GM18519 (cell line): Measurements from ENCODE around the gene GUSB.
"Not testable (repeated sequence)": the region's sequence is repeated elsewhere in the genome, so short reads cannot be mapped to it uniquely, and the experiment has no call there.

Experiments used
- ATAC-seq: cut with Tn5 transposase; IDR thresholded peaks from one replicate; pipeline ENCODE4 v1.9.1; 2021; ENCODE audit warnings: mild to moderate bottlenecking, moderate library complexity; ENCODE audit not compliant: unreplicated experiment, low FRiP score

The GUSB gene

DNA sequence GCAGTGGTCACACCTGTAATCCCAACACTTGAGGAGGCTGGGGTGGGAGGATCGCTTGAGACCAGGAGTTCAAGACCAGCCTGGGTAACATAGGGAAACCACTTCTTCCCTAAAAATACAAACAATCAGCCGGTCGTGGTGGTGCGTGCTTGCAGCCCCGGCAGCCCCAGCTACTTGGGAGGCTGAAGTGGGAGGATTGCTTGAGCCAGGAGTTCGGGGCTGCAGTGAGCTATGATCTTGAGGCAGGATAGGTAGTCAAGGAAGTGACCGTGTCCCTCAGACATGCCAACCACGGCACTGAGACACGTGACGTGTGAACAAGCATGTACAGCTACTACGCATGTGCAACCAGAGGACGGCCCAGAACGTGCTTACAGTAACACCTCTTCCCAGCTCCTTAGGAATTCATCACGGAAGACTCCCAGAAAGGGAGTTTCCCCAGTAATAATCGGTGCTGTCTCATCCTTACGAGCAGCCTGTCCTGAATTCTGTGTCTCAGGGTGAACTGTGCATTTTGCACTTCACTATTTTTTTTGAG is 5.3 kb downstream of the GUSB start:
- ATAC-seq: no peak

DNA sequence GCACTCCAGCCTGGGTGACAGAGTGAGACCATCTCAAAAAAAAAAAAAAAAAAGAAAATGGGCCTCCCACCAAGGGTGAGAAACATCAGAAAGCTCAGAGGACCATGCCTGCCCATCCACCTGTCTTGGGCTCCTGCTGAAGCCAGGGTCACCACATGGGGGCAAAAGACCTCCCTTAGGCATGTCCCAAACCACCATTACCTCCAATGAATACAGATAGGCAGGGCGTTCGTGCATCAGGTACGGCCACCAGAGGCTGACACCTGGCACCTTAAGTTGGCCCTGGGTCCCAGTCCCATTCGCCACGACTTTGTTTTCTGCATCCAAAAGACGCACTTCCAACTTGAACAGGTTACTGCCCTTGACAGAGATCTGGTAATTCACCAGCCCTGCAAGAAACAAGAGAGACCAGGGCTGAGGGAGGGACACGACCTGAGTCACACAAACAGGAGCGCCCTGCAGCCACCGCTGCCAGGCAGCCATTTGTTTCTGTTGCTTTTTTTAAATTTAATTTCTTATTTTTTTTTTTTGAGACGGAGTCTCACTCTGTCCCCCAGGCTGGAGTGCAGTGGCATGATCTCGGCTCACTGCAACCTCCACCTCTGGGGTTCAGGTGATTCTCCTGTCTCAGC is 6.1 kb downstream of the GUSB start:
- no peak for ATAC-seq

DNA sequence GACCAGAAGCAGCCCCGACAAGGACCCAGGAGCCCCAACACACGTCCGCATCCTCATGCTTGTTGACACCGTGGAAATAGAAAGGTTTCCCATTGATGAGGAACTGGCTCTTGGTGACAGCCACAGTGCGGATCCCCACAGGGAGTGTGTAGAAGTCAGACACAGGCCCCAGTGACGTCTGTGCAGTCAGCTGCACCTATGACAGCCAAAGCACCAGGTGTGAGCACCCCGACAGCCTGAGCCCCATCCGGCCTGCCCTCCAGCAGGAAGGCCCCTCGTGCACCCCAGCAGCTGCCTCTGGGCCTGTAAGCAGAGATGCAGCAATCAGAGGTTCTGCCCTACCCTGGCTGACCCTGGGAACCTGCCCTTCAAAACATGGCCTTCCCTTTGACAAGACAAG is 7.1 kb downstream of the GUSB start:
- ATAC-seq: no peak

DNA sequence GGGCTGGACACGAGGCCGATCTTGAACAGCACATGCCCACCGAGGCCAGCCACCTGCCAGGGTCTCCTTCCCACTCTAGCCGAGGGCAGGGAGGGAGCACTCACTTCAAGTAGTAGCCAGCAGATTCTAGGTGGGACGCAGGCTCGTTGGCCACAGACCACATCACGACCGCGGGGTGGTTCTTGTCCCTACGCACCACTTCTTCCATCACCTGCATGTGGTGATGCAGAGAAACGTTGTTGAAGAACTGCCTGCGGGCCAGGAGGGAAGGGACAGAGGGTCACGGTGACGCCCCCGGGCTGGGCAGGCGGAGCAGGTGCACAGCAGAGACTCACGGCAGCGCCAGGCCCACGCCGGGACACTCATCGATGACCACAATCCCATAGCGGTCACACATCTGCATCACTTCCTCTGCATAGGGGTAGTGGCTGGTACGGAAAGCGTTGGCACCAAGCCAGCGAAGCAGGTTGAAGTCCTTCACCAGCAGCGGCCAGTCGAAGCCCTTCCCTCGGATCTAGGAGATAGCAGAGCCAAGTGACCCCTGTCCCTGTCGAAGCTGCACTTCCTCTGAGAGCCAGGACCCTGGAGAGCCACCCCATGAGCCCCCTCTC is 7.7 kb downstream of the GUSB start:
- ATAC-seq: no peak

DNA sequence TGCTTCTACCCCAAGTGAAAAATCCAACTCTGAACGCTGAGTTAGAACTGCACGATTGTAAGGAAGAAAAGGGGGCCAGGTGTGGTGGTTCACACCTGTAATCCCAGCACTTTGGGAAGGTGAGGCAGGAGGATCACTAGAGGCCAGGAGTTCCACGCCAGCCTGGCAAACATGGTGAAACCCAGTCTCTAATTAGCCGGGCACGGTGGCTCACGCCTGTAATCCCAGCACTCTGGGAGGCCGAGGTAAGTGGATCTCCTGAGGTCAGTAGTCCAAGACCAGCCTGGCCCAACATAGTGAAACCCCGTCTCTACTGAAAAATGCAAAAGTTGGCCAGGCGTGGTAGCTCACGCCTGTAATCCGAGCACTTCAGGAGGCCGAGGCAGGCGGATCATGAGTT is 9.0 kb downstream of the GUSB start:
- no peak for ATAC-seq

DNA sequence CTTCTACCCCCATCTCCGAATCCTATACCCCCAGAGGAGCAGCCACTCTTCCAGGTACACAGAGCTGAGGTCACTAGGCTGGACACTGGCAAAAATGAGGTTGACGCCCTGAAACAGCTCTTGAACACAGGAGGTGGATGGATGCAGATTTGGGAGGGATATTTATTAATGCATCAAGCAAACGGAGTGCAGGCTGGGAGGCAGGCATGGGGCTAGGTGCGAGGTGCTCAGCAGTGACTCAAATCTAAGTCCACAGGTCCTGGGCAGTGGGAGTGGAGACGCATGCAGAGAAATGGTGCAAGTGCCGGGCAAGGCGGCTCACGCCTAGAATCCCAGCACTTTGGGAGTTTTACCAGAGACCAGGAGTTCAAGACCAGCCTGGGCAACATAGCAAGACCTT is 11.0 kb downstream of the GUSB start:
- ATAC-seq: no peak

DNA sequence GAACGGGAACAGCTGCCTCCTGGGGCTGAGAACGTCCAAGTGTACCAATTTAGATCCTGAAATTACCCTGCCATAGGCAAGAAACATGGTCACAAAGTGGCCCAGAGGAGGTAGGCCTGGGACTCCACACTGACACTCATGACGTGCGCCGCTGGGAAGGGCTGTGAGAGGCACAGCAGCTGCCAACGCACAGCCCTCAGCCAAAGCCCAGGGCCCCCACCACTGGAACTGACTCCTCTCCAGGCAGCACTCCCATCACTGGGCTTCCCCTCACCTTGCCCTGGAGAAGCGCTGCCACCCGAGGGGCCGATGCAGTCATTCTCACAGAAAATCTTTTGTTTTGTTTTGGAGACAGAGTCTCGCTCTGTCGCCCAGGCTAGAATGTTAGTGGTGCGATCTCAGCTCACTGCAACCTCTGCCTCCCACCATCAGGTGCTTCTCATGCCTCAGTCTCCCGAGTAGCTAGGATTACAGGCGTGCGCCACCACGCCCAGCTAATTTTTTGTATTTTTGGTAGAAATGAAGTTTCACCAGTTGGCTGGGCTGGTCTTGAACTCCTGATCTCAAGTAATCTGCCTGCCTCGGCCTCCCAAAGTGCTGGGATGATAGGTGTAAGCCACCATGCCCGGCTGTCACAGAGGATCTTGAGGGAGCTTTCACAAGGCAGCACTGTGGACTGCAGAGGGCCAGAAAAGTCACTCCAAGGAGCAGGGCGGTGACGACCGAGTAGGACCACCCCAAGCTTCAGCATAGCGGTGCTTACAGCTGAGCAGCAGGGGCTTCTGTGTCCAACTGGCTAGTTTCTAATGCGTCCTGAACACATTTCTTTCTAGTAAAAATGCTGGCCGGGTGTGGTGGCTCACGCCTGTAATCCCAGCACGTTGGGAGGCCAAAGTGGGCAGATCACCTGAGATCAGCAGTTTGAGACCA is 13.5 kb downstream of the GUSB start:
- ATAC-seq: no peak

DNA sequence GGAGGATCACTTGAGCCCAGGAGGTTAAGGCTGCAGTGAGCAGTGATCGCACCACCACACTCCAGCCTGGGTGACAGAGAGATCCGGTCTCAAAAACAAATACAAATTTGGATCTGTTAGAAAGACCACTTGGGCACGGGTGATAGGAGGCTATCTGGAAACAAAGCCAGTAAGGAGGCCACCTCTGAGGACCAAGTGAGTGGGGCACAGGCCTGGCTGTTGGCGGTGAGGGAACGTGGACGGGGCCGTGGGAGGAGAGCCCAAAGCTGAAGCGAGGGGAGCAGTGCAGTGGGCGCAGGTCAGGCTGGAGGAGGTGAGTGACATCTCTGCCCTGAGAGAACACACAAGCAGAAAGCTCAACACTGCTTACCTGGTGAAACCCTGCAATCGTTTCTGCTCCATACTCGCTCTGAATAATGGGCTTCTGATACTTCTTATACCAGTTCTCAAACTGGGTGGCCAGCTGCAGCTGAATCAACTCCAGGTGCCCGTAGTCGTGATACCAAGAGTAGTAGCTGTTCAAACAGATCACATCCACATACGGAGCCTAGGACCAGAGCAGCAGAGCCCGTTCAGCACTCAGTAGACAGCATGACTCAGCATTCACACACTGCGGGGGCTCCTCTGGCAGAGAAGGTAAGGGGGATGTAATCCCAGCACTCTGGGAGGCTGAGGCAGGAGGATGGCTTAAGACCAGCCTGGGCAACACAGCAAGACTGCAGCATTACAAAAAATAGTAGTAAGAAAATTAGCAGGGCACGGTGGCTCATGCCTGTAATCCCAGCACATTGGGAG is 14.5 kb downstream of the GUSB start:
- no peak for ATAC-seq

DNA sequence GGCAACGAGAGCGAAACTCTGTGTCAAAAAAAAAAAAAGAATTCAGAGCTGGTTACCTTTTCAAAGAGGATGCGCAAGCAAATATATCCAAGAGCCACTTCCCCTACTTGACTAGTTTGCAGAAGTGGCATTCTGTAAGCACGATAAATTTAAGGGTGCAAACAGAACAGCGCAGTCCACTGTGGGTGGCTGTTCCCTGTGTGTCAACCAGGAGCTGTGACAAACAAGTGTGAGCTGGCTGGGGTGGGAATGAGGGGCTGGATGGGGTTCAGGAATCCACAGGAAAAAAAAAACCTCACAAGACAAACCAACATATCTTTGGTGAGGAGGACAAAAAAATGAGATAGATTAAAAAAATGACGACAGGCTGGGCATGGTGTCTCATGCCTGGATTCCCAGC is 15.9 kb downstream of the GUSB start:
- no peak for ATAC-seq

DNA sequence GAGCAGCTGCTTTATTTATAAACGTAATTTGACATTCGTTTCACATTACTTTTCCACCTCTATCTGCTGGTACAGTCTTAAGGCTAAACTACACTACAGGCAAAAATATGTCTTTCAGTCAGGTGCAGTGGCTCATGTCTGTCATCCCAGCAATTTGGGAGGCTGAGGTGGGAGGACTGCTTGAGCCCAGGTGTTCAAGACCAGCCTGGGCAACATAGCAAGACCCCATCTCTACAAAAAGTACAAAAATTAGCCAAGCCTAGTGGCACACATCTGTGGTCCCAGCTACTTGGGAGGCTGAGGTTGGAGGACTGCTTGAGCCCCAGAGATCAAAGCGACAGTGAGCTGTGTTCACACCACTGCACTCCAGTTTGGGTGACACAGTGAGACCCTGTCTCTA is 17.3 kb downstream of the GUSB start:
- not testable (repeated sequence) for ATAC-seq

DNA sequence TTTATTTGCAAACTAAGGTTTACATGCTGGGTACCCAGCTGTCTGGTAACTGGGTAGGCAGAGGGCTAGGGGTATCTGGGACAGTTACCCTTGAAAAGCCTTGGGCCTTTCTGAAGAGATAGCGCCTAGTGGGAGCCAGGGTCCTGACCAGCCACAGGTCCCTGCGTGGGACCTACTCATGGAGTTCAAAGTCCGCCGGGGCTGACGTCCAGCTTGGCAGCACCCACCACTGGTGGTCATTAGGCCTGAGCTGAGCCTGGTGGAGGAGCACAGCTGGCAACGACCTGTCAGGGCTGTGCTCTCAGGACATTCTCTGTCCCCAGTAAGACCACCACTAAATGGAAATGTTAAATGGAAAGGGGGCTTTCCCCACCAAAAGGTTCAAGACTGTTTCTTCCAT is 20.0 kb downstream of the GUSB start:
- no peak for ATAC-seq

DNA sequence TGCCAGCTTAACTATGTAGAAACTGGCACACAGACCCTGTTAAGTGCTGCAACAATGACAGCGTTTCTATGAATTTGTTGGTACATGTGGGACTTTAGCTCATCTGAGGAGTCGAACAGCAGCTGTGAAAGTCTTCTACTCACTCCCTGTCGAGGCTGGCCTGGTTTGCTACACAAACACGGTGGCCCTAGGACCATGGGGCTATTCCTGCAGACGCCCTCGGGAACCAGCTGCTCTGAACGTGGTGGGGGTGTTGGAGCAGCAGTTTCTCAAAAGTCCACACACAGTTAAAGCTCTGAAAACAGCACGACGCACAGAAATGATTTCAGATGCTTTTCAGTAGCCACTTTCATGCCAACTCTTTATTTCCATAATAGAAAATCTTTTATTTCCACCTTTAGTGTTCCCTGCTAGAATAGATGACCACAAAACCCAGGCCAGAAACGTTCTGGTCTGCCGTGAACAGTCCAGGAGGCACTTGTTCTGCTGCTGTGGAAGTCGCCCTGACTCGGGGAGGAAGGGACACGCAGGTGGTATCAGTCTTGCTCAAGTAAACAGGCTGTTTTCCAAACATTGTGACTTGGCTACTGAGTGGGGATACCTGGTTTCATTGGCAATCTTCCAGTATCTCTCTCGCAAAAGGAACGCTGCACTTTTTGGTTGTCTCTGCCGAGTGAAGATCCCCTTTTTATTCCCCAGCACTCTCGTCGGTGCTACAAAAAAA is 21.5 kb downstream of the GUSB start:
- no peak for ATAC-seq

DNA sequence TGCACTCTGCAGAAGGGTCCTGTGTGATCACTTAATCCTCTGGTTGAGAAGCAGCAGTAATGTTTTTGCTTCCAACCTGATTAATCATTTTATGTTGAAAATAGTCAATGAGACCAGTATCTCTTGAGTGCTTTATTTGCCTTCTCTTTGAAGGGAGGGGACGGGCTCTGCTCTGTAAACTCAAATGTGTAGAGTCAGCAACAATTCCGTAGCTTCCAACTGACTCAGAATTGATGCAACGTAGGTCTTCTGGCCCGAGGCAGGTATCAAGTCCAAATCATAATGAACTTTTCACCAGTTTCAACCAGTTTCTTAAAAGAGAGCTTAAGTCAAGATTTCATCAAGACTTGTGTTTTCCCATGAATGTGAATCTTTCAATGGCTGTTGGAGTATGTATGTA is 26.3 kb downstream of the GUSB start:
- ATAC-seq: no peak

DNA sequence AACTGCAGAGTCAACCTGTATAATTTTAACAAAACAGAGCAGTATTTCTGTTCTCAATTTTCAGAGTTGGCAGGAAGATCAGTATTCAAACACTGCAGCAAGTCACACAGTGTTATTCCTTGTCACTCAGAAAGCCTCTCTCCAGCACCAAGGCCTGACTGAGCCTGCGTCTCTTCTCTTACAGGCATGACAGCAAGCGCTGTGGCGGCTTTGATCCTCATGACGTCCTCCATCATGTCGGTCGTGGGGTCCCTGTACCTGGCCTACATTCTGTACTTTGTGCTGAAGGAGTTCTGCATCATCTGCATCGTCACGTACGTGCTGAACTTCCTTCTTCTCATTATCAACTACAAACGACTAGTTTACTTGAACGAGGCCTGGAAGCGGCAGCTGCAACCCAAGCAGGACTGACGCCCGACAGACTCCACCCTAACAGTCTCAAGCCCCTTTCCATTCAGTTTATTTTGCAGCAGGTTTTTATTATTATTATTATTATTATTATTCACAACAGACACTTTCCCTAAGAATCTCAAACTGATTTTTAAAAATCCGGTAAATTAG is 28.0 kb downstream of the GUSB start:
- no peak for ATAC-seq

DNA sequence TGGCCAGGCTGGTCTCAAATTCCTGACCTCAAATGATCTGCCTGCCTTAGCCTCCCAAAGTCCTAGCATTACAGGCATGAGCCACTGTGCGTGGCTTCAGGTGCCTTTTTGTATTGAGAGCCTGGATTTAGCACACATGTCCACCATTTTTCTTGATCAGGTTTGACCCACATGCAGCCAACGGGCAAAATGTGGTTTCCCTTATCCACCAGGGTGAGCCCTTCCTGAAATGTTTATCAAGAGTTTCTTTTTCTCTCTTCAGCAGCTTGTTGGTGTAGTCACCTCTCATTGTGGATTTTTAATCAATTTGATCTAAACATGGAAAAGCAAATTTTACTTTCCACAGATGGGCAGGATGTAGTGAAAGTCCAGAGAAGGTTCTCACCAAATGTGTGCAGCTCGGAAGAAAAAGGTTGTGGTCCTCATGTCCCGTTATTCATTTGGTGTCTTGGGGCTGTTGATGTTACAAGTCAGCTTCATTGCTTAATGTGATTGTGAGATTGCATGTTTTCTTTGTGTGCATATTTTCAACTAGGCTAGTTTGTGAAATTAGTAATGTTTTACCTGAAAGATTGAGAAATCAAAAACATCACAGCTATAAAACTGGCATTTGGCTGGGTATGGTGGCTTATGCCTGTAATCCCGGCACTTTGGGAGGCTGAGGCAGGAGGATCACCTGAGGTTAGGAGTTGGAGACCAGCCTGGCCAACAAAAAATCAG is 28.9 kb downstream of the GUSB start:
- ATAC-seq: no peak

DNA sequence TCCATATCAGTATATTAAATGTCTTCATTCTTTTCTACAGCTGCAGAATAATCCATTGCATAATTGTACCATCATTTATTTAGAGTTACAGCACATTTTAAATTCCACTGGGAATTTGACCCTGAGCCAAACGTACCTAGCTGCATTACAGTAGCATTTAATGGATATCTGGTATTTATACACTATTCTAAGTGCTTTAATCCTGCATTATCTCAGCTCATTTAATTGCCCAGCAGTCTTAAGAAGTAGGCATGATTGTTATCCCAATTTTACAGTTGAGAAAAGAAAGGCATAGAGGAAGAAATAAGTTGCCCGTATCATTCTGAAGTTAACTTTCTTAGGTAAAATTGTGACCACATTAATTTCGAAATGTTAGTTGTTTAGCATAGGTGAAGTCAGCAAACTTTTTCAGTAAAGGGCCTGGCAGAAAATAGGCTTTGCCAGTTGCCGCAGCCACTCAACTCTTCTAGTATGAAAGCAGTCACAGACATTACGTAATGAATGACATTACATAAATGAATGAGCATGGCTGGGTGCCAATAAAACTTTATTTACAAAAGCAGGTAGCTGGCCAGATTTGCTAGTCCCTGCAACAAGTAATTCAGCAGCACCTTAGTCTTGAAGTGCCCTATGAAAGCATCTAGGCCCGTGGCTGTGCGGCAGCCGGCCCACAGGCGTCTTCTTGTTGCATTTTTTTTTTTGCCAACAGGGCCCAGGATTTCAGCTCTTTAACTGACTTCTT is 30.0 kb downstream of the GUSB start:
- ATAC-seq: no peak

DNA sequence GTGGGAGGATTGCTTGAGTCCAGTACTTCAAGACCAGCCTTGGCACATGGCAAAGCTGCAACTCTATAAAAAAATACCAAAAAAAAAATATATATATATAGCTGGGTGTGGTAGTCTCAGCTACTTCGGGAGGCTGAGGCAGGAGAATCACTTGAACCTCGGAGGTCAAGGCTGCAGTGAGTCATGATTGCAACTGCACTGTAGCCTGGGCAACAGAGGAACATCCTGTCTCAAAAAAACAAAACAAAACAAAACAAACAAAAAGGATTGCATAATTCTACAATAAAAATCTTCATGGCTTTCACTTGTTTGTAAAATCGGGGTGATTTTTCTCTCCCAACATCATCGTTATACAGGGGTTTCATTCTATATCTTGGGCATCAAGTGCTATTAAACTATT is 35.1 kb downstream of the GUSB start:
- no peak for ATAC-seq

DNA sequence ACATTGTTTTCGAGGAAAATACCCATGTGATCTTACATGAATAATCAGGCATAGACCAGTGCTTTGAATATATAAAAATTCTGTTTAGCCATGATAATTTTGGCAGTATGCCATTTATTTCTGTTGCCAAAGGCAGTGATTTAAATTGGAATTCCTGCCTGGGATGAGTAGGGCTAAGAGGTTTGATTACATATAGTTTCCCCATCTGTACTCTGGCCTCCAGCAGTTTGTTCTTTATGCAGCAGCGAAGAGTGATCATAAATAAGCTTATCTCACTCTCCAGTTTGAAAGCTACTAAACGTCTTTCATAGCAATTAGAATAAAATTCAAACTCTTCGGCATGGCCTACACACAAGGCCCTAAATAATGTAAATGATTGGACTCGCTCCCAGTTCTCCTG is 36.2 kb downstream of the GUSB start:
- not testable (repeated sequence) for ATAC-seq
